HG03432 (cell line): ENCODE measurements around the gene SELENOK.

Experiments
- ATAC-seq: cut with Tn5 transposase; IDR thresholded peaks from one replicate; pipeline ENCODE4 v1.9.1; 2021; ENCODE audit warnings: mild to moderate bottlenecking, moderate library complexity; ENCODE audit not compliant: unreplicated experiment

SELENOK gene

DNA sequence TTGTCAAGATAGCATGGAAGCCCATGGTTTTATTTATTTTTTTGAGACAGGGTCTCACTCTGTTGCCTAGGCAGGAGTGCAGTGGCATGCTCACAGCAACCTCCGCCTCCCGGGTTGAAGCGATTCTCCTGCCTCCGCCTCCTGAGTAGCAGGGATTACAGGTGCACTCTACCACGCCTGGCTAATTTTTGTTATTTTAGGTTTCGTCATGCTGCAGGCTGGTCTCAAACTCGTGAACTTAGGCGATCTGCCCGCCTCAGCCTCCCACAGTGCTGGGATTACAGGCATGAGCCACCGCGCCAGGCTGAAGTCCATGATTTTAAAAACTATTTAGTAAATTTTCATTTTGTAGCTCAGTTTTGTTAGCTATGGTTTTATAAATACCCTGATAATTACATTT is 7.0 kb downstream of the SELENOK start:
- ATAC-seq: no peak

- ATAC-seq: no peak
Observed at GRCh38 chr3:53883008-53883407, 8.7 kb downstream of the SELENOK start.

- ATAC-seq: peak; percentile 94
Observed at GRCh38 chr3:53881691-53882593, 9.7 kb downstream of the SELENOK start, which contains the start of gene ACTR8. Gene ACTR8 (minus strand): TSS chr3:53882152. CDS start chr3:53882101, 51 bp downstream.

DNA sequence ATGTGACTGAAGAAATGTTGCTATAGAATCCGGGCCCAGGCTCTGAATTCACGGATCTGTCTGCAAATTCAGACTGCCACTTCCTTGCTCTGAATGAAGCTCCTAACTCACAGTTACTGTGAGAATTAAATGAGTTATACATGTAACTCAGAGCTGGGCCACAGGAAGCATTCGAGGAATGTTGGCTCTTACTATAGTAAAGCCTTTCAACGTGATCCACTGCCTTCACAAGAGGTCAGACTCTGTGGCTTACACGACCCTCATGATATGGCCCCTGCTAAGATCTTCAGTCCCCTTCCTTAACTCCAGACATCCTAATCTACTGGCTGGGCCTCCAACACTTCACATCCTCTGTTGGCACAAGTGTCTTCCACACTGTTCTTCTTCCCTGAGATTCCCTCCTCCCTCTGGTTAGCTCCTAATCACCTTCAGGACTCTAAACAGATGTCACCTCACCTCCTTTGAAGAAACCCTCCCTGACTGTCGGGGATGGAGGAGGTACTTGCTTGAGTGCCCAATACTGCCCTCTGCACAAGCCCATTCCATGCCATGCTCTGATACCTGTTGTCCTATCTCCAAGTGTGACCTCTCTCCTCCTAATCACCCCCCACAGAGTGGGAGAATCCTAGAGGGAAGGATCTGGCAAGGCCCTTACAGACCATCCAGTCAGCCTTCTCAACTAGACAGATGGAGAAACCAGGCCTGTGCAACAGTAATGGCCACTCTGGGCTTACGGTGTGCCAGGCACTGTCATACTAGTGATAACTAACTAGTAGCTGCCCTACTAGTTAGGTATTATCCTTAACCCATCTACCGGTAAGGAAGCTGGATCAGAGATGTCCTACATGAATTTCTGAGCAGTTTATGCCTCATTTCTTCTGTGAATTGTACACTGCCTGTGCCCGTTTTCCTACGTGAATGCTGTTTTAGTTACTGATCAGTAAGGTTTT is 11.0 kb downstream of the SELENOK start:
- ATAC-seq: no peak

DNA sequence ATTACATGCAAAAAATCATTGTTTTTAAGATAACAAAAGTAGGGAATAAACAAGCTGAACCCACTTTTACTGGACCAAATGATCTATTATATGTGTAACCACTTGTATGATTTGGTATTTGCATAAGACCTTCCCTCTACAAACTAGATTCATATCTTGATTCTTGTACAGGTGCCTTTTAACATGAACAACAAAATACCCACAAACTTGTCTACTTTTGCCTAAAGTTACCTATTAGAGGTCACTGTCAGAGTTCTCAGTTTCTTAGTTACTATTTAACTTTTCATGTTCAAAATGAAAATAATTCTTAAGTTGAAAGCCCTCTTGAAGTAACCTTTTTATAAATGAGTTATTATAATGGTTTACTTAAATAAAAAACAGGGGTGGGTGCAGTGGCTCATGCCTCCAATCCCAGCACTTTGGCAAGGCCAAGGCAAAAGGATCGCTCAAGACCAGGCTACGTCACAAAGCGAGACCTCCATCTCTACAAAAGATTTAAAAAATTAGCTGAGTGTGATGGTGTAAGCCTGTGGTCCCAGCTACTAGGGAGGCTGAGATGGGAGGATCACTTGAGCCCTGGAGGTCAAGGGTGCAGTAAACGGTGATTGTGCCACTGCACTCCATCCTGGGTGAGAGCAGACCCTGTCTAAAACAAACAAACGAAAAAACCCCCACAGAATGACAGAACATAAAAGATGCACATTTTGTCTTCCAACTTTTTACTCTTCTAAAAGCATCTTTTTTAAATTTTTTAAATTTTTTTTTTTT is 25.7 kb downstream of the SELENOK start:
- ATAC-seq: peak; percentile 42

- no peak for ATAC-seq
Observed at GRCh38 chr3:53863145-53863544, 28.5 kb downstream of the SELENOK start.

- ATAC-seq: no peak
Observed at GRCh38 chr3:53862241-53862640, 29.4 kb downstream of the SELENOK start.

DNA sequence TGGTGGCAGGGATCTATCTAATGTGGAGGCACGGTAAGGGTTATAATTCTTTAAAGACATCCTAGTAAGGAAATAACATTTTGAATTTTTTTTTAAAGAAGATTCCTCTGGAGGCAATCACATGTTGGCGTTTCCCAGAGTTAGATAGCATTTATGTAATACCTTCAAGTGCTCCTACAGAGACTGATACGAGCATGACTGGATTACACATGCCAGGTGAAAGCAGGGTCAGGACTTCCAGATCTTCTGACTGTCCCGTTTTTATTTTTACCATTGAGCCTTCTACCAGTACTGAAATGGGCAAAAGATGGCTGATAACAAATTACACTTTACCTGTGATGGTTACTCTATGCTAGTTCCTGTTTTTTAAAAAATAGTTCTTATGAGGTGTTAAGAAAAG is 31.5 kb downstream of the SELENOK start:
- no peak for ATAC-seq

DNA sequence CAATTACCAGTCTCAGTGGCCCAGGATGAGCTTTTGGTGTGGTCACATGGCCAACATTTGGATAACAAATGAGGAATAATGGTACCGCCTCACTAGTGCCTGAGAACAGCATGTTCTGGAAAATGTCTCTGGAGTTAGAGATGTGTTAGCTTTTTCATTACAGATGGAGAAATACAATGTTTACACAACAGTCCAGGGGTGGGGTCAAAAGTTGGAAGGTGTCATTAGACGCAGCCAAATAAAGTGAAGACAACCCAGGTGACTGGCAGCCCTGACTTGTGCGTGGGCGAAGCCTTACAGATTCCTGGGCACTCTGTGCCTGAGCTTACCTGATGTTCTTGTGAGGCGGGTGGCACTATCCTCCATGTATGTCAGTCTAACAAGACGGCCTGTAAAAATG is 32.5 kb downstream of the SELENOK start:
- no peak for ATAC-seq

DNA sequence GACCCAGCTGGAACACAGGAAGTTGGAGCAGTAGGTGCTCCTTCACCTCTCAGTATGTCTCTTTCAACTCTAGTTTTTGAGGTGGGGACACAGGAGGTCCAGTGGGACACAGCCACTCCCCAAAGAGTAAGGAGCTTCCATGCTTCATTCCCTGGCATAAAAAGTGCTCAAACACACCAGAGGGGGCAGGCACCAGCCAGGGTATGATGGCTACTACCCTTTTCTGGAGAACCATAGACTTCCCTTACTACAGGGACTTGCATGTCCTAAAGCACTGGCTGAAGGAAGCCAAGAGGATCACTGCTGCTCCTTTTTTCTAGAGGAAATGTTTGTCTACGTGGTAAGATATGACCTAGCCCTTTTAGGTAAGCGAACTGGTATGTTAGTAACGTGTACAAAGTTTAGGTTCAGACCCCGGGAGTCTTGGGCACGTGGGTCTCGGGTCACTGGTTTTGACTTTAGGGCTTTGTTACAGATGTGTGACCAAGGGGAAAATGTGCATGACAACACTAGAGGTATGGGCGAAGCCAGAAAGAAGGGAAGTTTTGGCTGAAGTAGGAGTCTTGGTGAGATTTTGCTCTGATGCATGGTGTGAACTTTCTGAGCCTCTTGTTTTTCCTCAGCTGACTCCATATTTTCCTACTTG is 33.4 kb downstream of the SELENOK start:
- no peak for ATAC-seq

DNA sequence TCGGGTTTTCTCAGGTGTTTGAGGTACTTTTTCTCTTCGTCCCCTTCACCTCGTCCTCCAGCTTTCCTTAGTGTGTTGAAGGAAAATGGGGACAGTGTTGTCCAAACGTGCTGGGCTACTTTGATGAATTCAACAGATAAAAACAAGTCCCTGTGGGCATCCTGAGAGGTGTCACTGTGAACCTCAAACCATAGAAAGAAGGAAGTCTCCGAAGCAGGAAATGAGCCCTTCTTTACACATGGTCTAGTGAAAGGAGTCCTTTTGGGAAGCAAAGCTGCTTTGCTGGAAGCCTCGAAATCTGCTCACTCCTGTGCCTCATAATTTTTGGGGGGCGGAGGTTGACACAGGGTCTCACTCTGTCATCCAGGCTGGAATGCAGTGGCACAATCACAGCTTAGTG is 34.7 kb downstream of the SELENOK start:
- no peak for ATAC-seq

DNA sequence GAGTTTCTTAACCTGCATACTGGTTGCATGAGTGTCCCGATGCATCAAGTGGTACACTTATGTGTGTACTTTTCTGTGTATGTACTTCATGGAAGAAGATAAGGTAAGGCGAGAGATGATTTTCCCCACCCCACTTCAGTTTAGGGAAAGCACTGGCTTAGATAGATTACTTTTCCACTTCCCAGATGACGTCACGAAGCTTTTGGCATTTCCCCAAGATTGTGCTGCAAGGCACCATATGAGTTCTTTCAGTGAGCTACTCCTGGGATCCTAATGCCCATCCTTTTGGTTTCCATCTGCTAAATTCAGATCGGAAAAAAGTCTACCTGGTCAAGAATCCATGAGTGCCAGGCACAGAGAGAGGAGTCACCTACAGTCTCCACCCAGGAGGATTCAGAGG is 40.8 kb downstream of the SELENOK start:
- ATAC-seq: no peak

GRCh38 chr3:53849916-53850315 is 41.7 kb downstream of the SELENOK start:
- ATAC-seq: no peak

- ATAC-seq: no peak
Observed at GRCh38 chr3:53846851-53847155, 44.9 kb downstream of the SELENOK start.

DNA sequence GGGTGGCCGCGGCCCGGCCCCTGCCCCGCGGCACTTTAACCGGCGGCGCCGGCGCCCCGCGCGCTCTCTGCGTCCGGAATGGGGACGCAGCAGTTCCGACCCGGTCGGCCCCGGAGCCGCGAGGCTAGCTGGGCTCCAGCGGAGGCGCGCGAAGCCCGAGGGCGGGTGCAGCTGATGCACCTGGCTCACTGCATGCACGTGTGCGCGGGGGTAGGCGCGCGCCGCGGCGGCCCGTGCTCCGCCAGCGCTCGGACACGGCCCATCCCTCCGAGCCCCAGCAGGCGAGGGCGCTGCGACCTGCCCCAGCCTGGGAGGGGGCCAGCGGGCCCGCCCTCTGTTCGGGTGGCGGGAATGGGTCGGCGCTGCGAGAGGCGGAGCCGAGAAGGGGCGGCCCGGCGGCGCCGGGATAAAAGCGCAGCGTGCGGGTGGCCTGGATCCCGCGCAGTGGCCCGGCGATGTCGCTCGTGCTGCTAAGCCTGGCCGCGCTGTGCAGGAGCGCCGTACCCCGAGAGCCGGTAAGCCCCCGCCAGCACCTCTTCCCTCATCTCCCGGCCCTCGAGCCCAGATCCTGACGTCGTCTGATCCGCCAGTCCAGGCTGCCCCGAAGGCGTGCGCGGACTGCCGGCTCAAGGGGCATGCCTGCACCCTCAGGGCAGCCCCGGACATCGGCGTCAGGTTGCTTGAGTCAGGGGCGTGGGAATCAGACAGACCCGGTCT is 45.4 kb downstream of the SELENOK start, which contains the start of the genes CHDH and IL17RB:
Gene CHDH, minus strand, starts transcription at position 286 of the 717 bp plus-strand sequence. CDS start 22,411 bp downstream, outside the sequence.
Gene IL17RB, plus strand, starts transcription at position 435 of the 717 bp plus-strand sequence. Its CDS starts 21 bp downstream, at position 456.
- peak; percentile 47 for ATAC-seq

GRCh38 chr3:53845881-53846133 is 45.9 kb downstream of the SELENOK start:
- no peak for ATAC-seq

DNA sequence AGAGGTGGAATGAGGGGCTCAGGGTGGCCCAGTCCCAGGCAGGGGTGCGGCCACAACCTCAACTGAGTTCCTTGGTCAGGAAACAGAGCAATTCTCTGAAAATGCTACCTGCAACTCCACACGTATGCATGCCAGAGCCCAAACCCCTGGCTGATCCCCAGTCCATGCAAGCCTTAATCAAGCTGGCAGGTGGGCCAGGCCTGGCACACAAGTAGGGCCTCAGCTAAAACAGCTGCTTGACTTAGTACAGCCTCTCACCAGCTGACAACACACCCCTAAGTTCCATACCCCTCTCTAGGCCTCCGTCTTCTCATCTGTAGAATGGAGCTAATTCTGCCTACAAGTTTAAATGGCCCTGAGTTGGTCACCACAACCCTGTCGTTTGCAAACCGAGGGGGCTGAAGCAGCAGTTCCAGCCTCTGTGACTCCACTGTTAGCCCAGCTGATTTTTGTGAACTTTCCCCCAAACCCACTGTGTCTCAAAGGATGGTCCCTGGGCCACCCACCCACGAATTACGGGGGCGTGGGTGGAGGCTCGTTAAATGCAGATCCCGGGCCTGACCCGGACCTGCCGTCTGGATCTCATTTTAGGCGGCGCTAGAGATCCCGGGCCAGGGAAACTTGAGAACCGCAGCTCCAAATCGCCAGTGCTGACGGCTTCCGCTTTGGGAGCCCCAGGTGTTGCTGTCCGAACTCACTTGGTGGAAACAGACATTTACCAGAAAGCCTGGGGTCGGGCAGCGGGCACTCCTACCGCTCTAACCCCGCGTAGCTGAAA is 46.4 kb downstream of the SELENOK start:
- peak; percentile 18 for ATAC-seq

GRCh38 chr3:53844262-53845102 is 47.2 kb downstream of the SELENOK start:
- ATAC-seq: no peak
